Measurements from ENCODE around the gene DDX41. TPM values are rescaled to one million over a fixed set of nuclear protein-coding genes. Genes with fewer than 3 reads are reported as not detected.

The DDX41 gene
- polyA plus RNA-seq, 4 donors: 67.0 to 105 (median 88.9) TPM

DNA sequence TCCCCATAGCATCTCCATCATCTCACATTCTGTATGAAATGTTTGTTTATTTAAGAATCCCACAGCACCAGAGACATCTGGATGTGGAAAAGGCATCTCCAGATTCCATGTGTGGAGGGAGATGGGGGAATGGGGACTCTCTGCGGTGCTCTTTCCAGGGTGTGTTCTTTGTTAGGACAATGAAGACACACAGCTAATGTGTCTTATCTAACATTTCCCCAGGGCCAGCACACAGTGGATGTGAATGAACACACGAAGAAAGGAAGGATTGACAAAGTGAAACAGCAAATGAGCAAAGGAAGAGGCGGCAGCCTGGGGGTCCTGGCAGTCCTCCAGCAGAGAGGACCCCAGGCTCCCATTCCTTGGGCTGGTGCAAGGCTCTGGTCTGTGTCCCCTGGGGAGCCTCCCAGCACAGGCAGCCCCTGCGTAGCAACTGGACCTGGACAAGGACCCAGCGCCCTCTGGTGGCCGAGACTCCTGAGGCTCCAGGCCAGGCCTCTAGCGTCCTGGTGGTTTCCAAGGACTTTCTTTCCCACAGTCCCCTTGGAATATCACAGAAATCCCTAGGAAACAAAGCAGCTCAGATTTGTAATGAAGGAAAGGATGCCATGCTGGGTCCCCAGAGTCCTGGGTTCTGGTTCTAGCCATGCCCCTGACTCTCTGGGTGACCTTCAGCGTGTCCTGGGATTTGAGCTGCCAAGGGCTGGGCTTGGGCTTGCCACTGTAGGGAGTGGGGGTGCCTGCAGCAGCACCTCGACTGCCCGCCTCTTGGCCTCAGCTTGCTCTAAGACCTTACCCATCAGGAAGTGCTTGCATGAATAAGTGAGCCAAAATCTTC lies 15.9 kb downstream of the DDX41 start:
- peak in 3 of 4 donors; percentile 66 to 81 (median 79) for DNase-seq (ENCODE audit: low read depth in 4 of 4, low spot score in 3 of 4)

DNA sequence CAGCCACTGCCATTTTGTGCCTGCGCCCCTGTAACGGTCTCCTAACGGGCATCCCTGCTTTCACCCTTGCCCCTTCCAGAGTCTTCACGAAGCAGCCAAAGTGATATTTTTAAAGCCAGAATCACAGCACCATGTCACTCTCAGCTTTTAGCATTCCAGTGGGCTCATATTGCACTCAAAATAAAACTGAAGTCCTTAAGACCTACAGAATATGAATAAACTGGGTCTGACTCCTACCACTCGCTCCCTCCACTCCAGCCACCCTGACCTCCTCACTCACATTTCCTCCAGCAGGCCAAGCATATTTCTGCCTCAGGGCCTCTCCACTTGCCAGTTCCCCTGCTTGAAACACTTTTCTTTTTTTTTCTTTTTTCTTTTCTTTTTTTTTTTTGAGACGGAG lies 16.9 kb downstream of the DDX41 start:
- no peak for DNase-seq (ENCODE audit: low read depth in 4 of 4, low spot score in 3 of 4)

DNA sequence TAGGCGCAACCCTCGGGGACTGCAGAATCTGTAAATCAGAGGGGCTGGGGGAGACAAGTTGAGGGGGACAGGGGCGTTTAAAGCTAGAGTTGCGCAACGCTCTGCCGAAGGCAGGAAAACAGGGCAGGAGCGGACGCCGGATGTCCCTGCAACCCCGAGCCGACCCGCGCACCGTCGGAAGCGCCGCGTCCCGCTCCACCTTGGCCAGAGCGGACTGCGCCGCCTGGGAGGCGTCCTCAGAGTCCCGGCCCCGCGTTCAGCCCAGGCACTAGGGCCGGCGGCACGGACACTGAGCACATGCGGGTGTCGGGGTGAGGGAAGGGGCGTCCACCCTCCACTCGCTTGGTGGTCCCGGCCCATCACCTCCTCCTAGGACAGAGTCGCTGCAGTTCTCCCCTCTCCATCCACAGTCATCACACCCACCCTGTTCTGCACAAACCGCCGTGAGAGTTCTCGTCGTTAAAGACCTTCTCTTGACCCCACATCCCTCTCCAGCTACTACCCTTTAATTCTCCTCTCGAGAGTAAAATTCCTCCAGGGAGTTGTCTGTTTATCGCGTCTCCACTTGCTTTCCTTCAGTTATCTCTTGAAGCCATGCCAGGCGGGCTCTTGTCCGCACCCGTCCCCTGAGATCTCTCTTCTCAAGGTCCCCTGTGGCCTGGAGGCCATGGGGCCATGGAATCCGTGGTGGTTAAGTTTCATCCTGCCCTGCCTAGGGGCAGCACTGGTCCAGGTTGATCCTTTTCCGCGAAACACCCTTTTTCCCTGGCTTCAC lies 18.6 kb downstream of the DDX41 start:
- DNase-seq (ENCODE audit: low read depth in 4 of 4, low spot score in 3 of 4): no peak

GRCh38 chr5:177497292-177498012 lies 19.3 kb downstream of the DDX41 start, which contains the start of gene PDLIM7:
PDLIM7 (minus strand) TSS chr5:177497604; CDS start chr5:177496512, 1,092 bp downstream.
- DNase-seq (ENCODE audit: low read depth in 4 of 4, low spot score in 3 of 4): peak; percentile 94 to 97 (median 95)

- DNase-seq (ENCODE audit: low read depth in 4 of 4, low spot score in 3 of 4): peak in 2 of 4 donors; percentile 78 to 81
Measured at GRCh38 chr5:177496727-177497291, 20.0 kb downstream of the DDX41 start.

- DNase-seq (ENCODE audit: low read depth in 4 of 4, low spot score in 3 of 4): no peak
Measured at GRCh38 chr5:177496070-177496726, 20.6 kb downstream of the DDX41 start.

GRCh38 chr5:177495243-177496060 lies 21.3 kb downstream of the DDX41 start:
- no peak for DNase-seq (ENCODE audit: low read depth in 4 of 4, low spot score in 3 of 4)

GRCh38 chr5:177494346-177495195 lies 22.2 kb downstream of the DDX41 start:
- no peak for DNase-seq (ENCODE audit: low read depth in 4 of 4, low spot score in 3 of 4)

GRCh38 chr5:177493795-177494345 lies 22.9 kb downstream of the DDX41 start:
- no peak for DNase-seq (ENCODE audit: low read depth in 4 of 4, low spot score in 3 of 4)

DNA sequence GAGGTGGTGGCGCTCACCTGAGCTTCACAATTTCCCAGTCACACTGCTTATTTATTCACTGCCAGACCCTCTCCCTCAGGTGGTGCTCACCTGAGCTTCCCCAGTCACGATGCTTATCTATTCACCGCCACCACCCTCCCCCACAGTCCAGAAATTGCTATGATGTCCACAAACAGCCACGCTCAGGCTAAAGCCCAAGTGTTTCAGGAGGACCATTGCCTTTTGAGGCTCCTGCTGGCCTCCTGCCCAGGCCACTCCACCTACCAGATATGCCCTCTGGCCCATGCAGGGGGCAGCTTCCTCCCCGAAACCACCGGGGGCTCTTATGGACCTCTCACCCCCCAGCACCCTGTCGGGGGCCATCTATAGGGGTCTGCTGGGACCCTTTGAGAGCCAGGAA lies 23.9 kb downstream of the DDX41 start:
- no peak for DNase-seq (ENCODE audit: low read depth in 4 of 4, low spot score in 3 of 4)

DNA sequence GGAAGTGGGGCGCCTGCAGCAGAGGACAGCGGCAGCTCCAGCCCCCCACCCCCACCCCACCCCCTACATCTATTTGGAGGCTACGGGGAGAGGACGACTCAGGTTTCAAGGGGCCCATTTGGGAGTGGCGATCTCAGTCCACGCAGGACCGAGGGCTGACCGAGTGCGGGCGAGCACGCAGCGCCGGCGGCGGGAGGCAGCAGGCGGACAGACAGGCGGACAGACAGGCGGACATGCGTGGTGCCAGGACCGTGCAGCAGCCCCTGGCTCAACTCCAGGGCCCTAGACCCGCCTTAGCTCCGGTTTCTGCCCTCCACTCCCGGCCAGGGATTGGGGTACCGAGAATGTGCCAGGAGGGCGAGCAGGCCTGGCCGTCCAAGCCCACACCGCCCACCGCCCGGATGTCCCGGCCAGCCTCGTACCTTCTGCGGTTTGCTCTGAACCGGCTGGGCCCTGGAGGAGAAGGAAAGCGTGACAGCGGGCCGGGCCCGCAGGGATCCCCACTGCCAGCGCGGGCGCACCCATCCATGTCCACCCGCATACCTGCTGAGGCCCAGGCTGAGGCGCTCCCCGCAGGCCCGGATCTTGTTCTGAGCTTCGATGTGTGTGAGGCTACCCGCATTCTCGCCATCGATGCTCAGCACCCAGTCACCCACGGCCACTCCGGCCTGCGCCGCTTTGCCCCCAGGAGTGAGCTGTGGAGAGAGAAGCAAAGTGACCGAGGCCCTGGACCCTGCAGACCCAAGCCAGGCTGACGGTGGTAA lies 24.6 kb downstream of the DDX41 start:
- no peak for DNase-seq (ENCODE audit: low read depth in 4 of 4, low spot score in 3 of 4)

GRCh38 chr5:177491429-177491945 lies 25.3 kb downstream of the DDX41 start:
- no peak for DNase-seq (ENCODE audit: low read depth in 4 of 4, low spot score in 3 of 4)

GRCh38 chr5:177490992-177491391 lies 25.8 kb downstream of the DDX41 start:
- no peak for DNase-seq (ENCODE audit: low read depth in 4 of 4, low spot score in 3 of 4)

DNA sequence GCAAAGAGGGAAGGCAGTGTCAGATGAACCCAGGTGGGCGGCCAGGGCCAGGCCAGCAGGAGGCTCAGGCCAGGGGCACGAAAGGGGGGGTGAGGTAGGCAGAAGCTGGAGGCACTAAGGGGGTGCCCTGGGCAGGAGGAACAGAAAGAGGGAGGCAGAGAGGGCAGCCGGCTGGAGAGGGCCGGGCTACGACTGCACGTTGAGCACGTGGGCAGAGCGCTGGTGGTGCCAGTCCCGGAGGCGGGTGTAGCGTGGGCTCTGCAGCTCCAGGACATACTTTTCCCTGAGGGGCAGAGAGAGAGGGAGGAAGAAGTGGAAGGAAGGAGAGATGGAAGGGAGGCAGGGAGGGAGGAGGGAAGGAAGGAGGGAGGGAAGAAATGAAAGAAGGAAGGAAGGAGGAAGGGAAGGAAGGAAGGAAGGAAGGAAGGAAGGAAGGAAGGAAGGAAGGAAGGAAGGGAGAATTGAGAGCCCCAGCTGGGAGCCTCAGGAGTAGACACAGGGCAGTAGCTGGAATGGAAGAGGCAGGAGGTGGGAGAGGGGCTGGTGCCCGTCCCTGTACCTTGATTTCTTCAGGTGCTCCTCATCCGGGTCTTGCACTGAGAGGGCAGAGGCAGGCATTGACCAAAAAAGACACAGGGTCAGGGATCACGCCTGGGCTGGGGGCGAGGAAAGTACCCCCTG lies 26.3 kb downstream of the DDX41 start:
- no peak for DNase-seq (ENCODE audit: low read depth in 4 of 4, low spot score in 3 of 4)

DNA sequence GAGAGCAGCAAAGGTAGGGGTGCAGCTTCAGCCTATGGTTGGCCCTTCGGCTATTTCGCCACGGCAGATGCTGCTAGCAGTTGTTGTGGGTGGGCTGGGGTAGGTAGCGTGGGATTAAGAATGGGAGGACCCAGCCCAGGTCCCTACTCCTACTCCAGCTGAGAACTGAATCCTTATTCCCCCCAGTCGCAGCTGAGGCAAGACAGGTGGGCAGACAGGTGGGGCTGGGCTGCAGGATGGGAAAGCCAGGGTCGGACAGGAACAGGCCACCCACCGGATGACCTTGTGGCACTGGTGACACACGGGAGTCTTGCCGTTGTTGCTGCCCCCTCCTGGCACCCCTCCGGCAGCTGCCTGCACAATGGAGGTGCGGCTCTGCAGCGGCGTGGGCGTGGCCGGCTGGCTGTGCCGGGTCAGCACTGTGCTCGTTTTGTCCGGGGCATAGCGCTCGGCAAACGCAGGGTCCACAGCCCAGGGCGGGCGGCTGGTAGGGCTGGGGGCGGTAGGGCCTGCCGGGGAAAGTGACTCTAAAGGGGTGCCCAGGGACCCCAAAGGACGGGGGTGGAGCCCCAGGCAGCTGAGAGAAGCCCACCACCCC lies 27.5 kb downstream of the DDX41 start:
- no peak for DNase-seq (ENCODE audit: low read depth in 4 of 4, low spot score in 3 of 4)

DNA sequence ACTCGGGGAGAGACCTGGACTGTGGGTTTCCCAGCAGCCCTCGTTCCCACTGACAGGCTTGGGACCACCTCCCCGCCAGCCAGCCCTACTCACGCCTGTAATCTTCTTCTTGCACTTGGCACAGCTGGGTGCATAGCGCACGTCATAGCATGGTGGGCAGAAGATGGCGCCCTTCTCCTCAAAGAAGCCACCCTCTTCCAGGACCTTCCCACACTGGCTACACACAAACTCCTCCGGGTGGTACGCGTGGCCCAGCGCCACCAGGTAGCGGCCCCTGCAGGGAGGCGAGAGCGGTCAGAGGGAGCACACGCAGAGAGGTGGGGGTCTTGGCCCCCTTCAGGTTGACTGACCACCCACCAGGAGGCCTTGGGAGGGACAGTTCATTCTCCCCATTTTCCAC lies 28.8 kb downstream of the DDX41 start:
- no peak for DNase-seq (ENCODE audit: low read depth in 4 of 4, low spot score in 3 of 4)
